IMR-90 (cell line): ENCODE results near the gene DUSP7.

Experiments used
- BHLHE40 ChIP-seq: fragments of 150-350 bp; IDR thresholded peaks from 2 replicates; pipeline ENCODE4 v1.6.1; 2016; ENCODE audit warnings: mild to moderate bottlenecking, low read depth, low read length
- CEBPB ChIP-seq: IDR thresholded peaks from 2 replicates; pipeline ENCODE4 v1.6.1; 2012; ENCODE audit warnings: low read depth, low read length, improper control_type of control experiment
- MAFK ChIP-seq: IDR thresholded peaks from 2 replicates; pipeline ENCODE4 v1.6.1; 2012; ENCODE audit warnings: low read depth, low read length, improper control_type of control experiment
- MAZ ChIP-seq: IDR thresholded peaks from 2 replicates; pipeline ENCODE4 v1.6.1; 2012; ENCODE audit warnings: low read depth, mild to moderate bottlenecking, low read length, improper control_type of control experiment, moderate library complexity, borderline replicate concordance
- MXI1 ChIP-seq: IDR thresholded peaks from 2 replicates; pipeline ENCODE4 v1.6.1; 2012; ENCODE audit warnings: low read depth, mild to moderate bottlenecking, low read length, moderate library complexity, borderline replicate concordance
- POLR2A ChIP-seq: IDR thresholded peaks from 2 replicates; pipeline ENCODE4 v1.6.1; 2012; ENCODE audit warnings: mild to moderate bottlenecking, low read depth, low read length
- RAD21 ChIP-seq: IDR thresholded peaks from 2 replicates; pipeline ENCODE4 v1.6.1; 2012; ENCODE audit warnings: low read length, improper control_type of control experiment
- RCOR1 ChIP-seq: IDR thresholded peaks from 2 replicates; pipeline ENCODE4 v1.6.1; 2012; ENCODE audit warnings: mild to moderate bottlenecking, low read length, improper control_type of control experiment; ENCODE audit not compliant: insufficient replicate concordance
- RFX5 ChIP-seq: IDR thresholded peaks from 2 replicates; pipeline ENCODE4 v1.8.0; 2012; ENCODE audit warnings: low read depth, mild to moderate bottlenecking, low read length, moderate library complexity
- TF ChIP-seq, protein P1 (sequence below): conservative IDR thresholded peaks from 2 replicates; pipeline ENCODE4 v1.5.1; 2012; ENCODE audit warnings: mild to moderate bottlenecking, low read depth, low read length, improper control_type of control experiment
- TF ChIP-seq, protein P2 (sequence below): fragments of 150-350 bp; IDR thresholded peaks from 2 replicates; pipeline ENCODE4 v1.6.1; 2016; ENCODE audit warnings: low read depth, mild to moderate bottlenecking, low read length, moderate library complexity, borderline replicate concordance
- TF ChIP-seq, protein P3 (sequence below): fragments of 150-350 bp; IDR thresholded peaks from 2 replicates; pipeline ENCODE4 v1.6.1; 2017; ENCODE audit warnings: mild to moderate bottlenecking, antibody characterized with exemption, low read length, low read depth

DNA sequence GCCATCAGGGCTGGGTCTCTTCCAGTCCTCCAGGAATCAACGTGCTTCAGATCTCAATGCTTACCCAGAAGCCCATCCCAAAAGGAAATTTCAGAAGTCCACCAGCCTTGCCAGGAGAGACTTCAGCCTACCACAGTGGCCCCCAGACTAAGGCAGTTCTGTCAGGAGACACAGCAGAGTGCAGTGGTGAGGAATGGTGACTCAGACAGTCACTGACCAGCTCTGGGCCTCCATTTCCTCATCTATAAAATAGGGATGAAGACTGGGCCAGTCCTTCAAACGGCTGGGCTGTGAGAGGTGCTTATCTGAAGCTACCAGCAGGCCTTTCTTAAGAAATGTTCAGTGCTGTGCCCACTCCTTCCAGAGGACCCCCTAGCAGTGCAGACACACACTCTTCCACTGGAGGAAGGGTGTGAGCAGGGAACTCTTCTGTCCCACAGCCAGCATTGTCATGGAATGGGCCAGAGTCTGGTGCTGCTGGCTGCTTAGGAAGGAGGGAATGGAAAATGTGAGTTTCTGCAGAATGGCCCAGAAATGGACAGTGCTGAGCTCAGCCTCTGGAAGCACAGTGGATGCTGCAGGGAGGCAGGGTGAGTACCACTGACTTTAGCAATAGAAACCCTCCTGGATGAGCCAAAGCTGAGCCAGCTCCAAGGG is 41.6 kb upstream of the DUSP7 start:
- TF ChIP-seq, protein P1, sequence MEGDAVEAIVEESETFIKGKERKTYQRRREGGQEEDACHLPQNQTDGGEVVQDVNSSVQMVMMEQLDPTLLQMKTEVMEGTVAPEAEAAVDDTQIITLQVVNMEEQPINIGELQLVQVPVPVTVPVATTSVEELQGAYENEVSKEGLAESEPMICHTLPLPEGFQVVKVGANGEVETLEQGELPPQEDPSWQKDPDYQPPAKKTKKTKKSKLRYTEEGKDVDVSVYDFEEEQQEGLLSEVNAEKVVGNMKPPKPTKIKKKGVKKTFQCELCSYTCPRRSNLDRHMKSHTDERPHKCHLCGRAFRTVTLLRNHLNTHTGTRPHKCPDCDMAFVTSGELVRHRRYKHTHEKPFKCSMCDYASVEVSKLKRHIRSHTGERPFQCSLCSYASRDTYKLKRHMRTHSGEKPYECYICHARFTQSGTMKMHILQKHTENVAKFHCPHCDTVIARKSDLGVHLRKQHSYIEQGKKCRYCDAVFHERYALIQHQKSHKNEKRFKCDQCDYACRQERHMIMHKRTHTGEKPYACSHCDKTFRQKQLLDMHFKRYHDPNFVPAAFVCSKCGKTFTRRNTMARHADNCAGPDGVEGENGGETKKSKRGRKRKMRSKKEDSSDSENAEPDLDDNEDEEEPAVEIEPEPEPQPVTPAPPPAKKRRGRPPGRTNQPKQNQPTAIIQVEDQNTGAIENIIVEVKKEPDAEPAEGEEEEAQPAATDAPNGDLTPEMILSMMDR, result no peak
- TF ChIP-seq CEBPB (no peak), POLR2A (no peak), MXI1 (no peak), RFX5 (no peak), RCOR1 (no peak), BHLHE40 (no peak), MAZ (no peak), MAFK (no peak), RAD21 (no peak)
- TF ChIP-seq, protein P2, sequence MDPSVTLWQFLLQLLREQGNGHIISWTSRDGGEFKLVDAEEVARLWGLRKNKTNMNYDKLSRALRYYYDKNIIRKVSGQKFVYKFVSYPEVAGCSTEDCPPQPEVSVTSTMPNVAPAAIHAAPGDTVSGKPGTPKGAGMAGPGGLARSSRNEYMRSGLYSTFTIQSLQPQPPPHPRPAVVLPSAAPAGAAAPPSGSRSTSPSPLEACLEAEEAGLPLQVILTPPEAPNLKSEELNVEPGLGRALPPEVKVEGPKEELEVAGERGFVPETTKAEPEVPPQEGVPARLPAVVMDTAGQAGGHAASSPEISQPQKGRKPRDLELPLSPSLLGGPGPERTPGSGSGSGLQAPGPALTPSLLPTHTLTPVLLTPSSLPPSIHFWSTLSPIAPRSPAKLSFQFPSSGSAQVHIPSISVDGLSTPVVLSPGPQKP, result no peak
- TF ChIP-seq, protein P3, sequence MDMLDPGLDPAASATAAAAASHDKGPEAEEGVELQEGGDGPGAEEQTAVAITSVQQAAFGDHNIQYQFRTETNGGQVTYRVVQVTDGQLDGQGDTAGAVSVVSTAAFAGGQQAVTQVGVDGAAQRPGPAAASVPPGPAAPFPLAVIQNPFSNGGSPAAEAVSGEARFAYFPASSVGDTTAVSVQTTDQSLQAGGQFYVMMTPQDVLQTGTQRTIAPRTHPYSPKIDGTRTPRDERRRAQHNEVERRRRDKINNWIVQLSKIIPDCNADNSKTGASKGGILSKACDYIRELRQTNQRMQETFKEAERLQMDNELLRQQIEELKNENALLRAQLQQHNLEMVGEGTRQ, result no peak
